SK-N-SH (cell line): ENCODE data around the gene GOPC. TPM values are rescaled to one million over a fixed set of nuclear protein-coding genes. Genes with fewer than 3 reads are reported as not detected.

Experiments used
- CTCF ChIA-PET: fragments of 300-600, 350-600 bp; formaldehyde crosslinking; extraction: SDS; loops from one replicate; lab custom pipeline; 2021; lab: Yijun Ruan, JAX
- POLR2A ChIA-PET: fragments of 350-600 bp; sonication (Branson Sonifier 250); formaldehyde crosslinking; extraction: SDS; loops from one replicate; lab custom pipeline; 2020; ENCODE audit warnings: antibody characterized with exemption, inconsistent platforms; lab: Yijun Ruan, JAX
- DNase-seq: peaks from one replicate; pipeline ENCODE4 v3.0.0; 2012
- H2AFZ ChIP-seq: fragments of 200-600 bp; sonication (generic); 2 replicates; pipeline ENCODE4 v1.8.1; 2016; ENCODE audit warnings: antibody characterized with exemption, mild to moderate bottlenecking, low read depth
- H3F3A ChIP-seq: fragments of 200-600 bp; sonication (generic); replicated peaks from 2 replicates; pipeline ENCODE3; 2016; ENCODE audit warnings: antibody characterized with exemption, mild to moderate bottlenecking; ENCODE audit not compliant: insufficient read depth
- H3K27ac ChIP-seq, 2 experiments: fragments of 200-500 bp in 1 of 2; fragments of 200-600 bp in 1 of 2; sonication (Bioruptor generic) in 1 of 2; sonication (generic), shearing (Covaris generic) in 1 of 2; 2 replicates each; pipeline versions ENCODE4 v1.5.1 to v1.6.1; 2014 to 2016; ENCODE audit warnings: low read depth in 2 of 2, inconsistent platforms in 1 of 2, low read length in 1 of 2, mild to moderate bottlenecking in 1 of 2, mixed read lengths in 1 of 2
- H3K27me3 ChIP-seq: fragments of 200-600 bp; sonication (generic), shearing (Covaris generic); 2 replicates; pipeline ENCODE4 v1.6.1; 2016; ENCODE audit warnings: mixed run types; ENCODE audit not compliant: insufficient read depth
- H3K36me3 ChIP-seq, 2 experiments: fragments of 200-500 bp in 1 of 2; fragments of 200-600 bp in 1 of 2; sonication (Bioruptor generic) in 1 of 2; sonication (generic) in 1 of 2; replicated peaks in 1 of 2; 2 replicates each; pipeline versions ENCODE3 to v1.5.1; 2014 to 2016; ENCODE audit warnings: low read length in 1 of 2, mild to moderate bottlenecking in 1 of 2; ENCODE audit not compliant: insufficient read depth in 2 of 2, control insufficient read depth in 1 of 2
- H3K4me1 ChIP-seq, 2 experiments: fragments of 200-500 bp in 1 of 2; fragments of 200-600 bp in 1 of 2; sonication (Bioruptor generic) in 1 of 2; sonication (generic), shearing (Covaris generic) in 1 of 2; 2 replicates each; pipeline versions ENCODE4 v1.5.1 to v1.6.1; 2014 to 2016; ENCODE audit warnings: low read depth in 1 of 2, low read length in 1 of 2, mixed run types in 1 of 2; ENCODE audit not compliant: insufficient read depth in 2 of 2, control insufficient read depth in 1 of 2
- H3K4me2 ChIP-seq: fragments of 200-600 bp; sonication (generic), shearing (Covaris generic); 2 replicates; pipeline ENCODE4 v1.6.1; 2017; ENCODE audit warnings: mixed run types
- H3K4me3 ChIP-seq, 2 experiments: fragments of 200-500 bp in 1 of 2; fragments of 200-600 bp in 1 of 2; sonication (Bioruptor generic) in 1 of 2; sonication (generic), shearing (Covaris generic) in 1 of 2; 2 replicates each; pipeline versions ENCODE4 v1.5.1 to v1.8.1; 2014 to 2016; ENCODE audit warnings: low read depth in 2 of 2, inconsistent platforms in 1 of 2, low read length in 1 of 2, mild to moderate bottlenecking in 1 of 2, mixed read lengths in 1 of 2, moderate library complexity in 1 of 2
- H3K79me2 ChIP-seq: fragments of 200-600 bp; sonication (generic); 2 replicates; pipeline ENCODE4 v1.8.1; 2017; ENCODE audit warnings: mild to moderate bottlenecking; ENCODE audit not compliant: insufficient read depth
- H3K9ac ChIP-seq: fragments of 200-600 bp; sonication (generic); 2 replicates; pipeline ENCODE4 v1.6.1; 2017; ENCODE audit warnings: mixed run types
- H3K9me2 ChIP-seq: fragments of 200-600 bp; sonication (generic); 2 replicates; pipeline ENCODE4 v1.6.1; 2017; ENCODE audit warnings: mixed run types
- H3K9me3 ChIP-seq: fragments of 200-600 bp; sonication (generic); 2 replicates; pipeline ENCODE4 v1.6.1; 2017; ENCODE audit warnings: mixed run types, mild to moderate bottlenecking, moderate library complexity
- H4K20me1 ChIP-seq: fragments of 200-600 bp; sonication (generic); 2 replicates; pipeline ENCODE4 v1.6.1; 2017; ENCODE audit warnings: mild to moderate bottlenecking, mixed run types; ENCODE audit not compliant: insufficient read depth
- CHD2 ChIP-seq: fragments of 150-350 bp; IDR thresholded peaks from 2 replicates; pipeline ENCODE4 v1.6.1; 2018; ENCODE audit warnings: low read length; ENCODE audit not compliant: partially characterized antibody
- CTCF ChIP-seq: fragments of 200-600 bp; sonication (generic); IDR thresholded peaks from 2 replicates; pipeline ENCODE4 v1.6.1; 2017; ENCODE audit warnings: antibody characterized with exemption, mild to moderate bottlenecking, moderate library complexity
- EP300 ChIP-seq, 2 experiments: IDR thresholded peaks; 2 replicates each; pipeline versions ENCODE4 v1.4.0 to v1.6.1; 2012; ENCODE audit warnings: borderline replicate concordance in 1 of 2, low read depth in 1 of 2, low read length in 1 of 2
- FOSL2 ChIP-seq: IDR thresholded peaks from 2 replicates; pipeline ENCODE4 v1.4.0; 2012; ENCODE audit warnings: low read depth, mild to moderate bottlenecking, moderate library complexity, borderline replicate concordance
- GABPA ChIP-seq: IDR thresholded peaks from 2 replicates; pipeline ENCODE4 v1.4.0; 2012; ENCODE audit warnings: low read depth, mild to moderate bottlenecking
- IRF3 ChIP-seq: fragments of 150-350 bp; IDR thresholded peaks from 2 replicates; pipeline ENCODE4 v1.6.1; 2016; ENCODE audit warnings: mild to moderate bottlenecking, low read depth, low read length
- MAX ChIP-seq: IDR thresholded peaks from 2 replicates; pipeline ENCODE4 v1.4.0; 2012; ENCODE audit warnings: low read depth
- MEF2A ChIP-seq: IDR thresholded peaks from 2 replicates; pipeline ENCODE4 v1.4.0; 2012; ENCODE audit warnings: low read depth, borderline replicate concordance
- MXI1 ChIP-seq: IDR thresholded peaks from 2 replicates; pipeline ENCODE4 v1.6.1; 2012; ENCODE audit warnings: mild to moderate bottlenecking, low read depth, low read length, improper control_type of control experiment
- NFIC ChIP-seq: IDR thresholded peaks from 2 replicates; pipeline ENCODE4 v1.4.0; 2012; ENCODE audit warnings: borderline replicate concordance
- RAD21 ChIP-seq: IDR thresholded peaks from 2 replicates; pipeline ENCODE4 v1.6.1; 2012; ENCODE audit warnings: mild to moderate bottlenecking, low read length
- REST ChIP-seq: IDR thresholded peaks from 2 replicates; pipeline ENCODE4 v1.6.1; 2012; ENCODE audit warnings: mild to moderate bottlenecking, low read depth, low read length, moderate library complexity
- RXRA ChIP-seq: IDR thresholded peaks from 2 replicates; pipeline ENCODE4 v1.4.0; 2012; ENCODE audit warnings: low read depth, mild to moderate bottlenecking, borderline replicate concordance
- SIN3A ChIP-seq: IDR thresholded peaks from 2 replicates; pipeline ENCODE4 v1.6.1; 2012; ENCODE audit warnings: low read depth, mild to moderate bottlenecking, low read length, moderate library complexity, borderline replicate concordance
- TAF1 ChIP-seq: IDR thresholded peaks from 2 replicates; pipeline ENCODE4 v1.6.1; 2012; ENCODE audit warnings: low read depth, mild to moderate bottlenecking, low read length, moderate library complexity, borderline replicate concordance
- TCF12 ChIP-seq: IDR thresholded peaks from 2 replicates; pipeline ENCODE4 v1.4.0; 2012
- YY1 ChIP-seq: IDR thresholded peaks from 2 replicates; pipeline ENCODE4 v1.4.0; 2012; ENCODE audit warnings: low read depth, mild to moderate bottlenecking
- ZBTB33 ChIP-seq: IDR thresholded peaks from 2 replicates; pipeline ENCODE4 v1.4.0; 2012; ENCODE audit warnings: low read depth, borderline replicate concordance
- WGBS: methylation state at CpG from one replicate; pipeline ENCODE4 v1.1.6; 2017; ENCODE audit warnings: low lambda C conversion rate; 5-methylcytosine and 5-hydroxymethylcytosine counted together
- polyA plus RNA-seq, 3 experiments: library from polyadenylated mRNA; depleted of rRNA; stranded (reverse); fragments of >200 nt; gene quantifications; 2 replicates each; pipeline ENCODE4 v1.2.3, GENCODE V29; 2012

Gene GOPC
- polyA plus RNA-seq, 1 of the 3 experiments (the other 2 are of a cell fraction), result 20.8 TPM

GRCh38 chr6:117568831-117569410, 33.4 kb downstream of the GOPC start:
- no peak for DNase-seq
- Histone ChIP-seq H3K9ac (no peak overlapping the region), H3K9me3 (no peaks in the 10 kb centered on the region), H3K4me2 (no peak overlapping the region), H3K27me3 (no peaks in the 10 kb centered on the region), H3K27ac (no peak overlapping the region), H3K9me2 (no peaks in the 10 kb centered on the region), H3K4me3 (no peak overlapping the region)
- ChIA-PET POLR2A (no interaction called here), CTCF (interaction anchor here (0.7 to 1.8 kb wide), 5 partner anchors 9 to 119 kb away, joined by 3 to 7 read pairs (median 3); no protein-coding TSS in a partner anchor)
- TF ChIP-seq EP300 (IDR thresholded peaks at IDR 0.05; ENCODE audit: borderline replicate concordance in 1 of 2, low read depth in 1 of 2, low read length in 1 of 2) (no peak), SIN3A (no peak), CHD2 (no peak), TAF1 (no peak), RXRA (no peak)
- TF ChIP-seq, all 33 proteins: peak for 0
- peaks cover 4% of the 10 kb centered on the region for H3K79me2 ChIP-seq
- 62% methylated on average over 1 of the region's 1 CpG for WGBS
- no peaks in the 10 kb centered on the region for H4K20me1 ChIP-seq
- no peaks in the 10 kb centered on the region for H3K4me1 ChIP-seq
- peaks cover 87 to 91% of the 10 kb centered on the region in 2 experiments for H3K36me3 ChIP-seq
- no peak overlapping the region for H2AFZ ChIP-seq
- peaks cover 16% of the 10 kb centered on the region for H3F3A ChIP-seq

GRCh38 chr6:117568247-117568646, 34.1 kb downstream of the GOPC start:
- H3K9me2 ChIP-seq, result no peaks in the 10 kb centered on the region
- TF ChIP-seq CTCF (no peak), RAD21 (no peak), CHD2 (no peak), YY1 (no peak), GABPA (no peak), REST (no peak), FOSL2 (no peak), IRF3 (no peak), TAF1 (no peak), NFIC (no peak), ZBTB33 (no peak), MEF2A (no peak), TCF12 (no peak), MXI1 (no peak), MAX (no peak)
- POLR2A ChIA-PET, result no interaction called here
- no peaks in the 10 kb centered on the region for H4K20me1 ChIP-seq
- H3F3A ChIP-seq, result peaks cover 16% of the 10 kb centered on the region
- 100% methylated on average over 2 of the region's 2 CpGs for WGBS
- no peak overlapping the region for H3K27ac ChIP-seq
- H3K4me3 ChIP-seq, result no peak overlapping the region
- H3K9me3 ChIP-seq, result no peaks in the 10 kb centered on the region
- DNase-seq, result no peak
- no peak overlapping the region for H3K9ac ChIP-seq
- H3K4me1 ChIP-seq, result no peaks in the 10 kb centered on the region
- no peak overlapping the region for H3K4me2 ChIP-seq
- peaks cover 4% of the 10 kb centered on the region for H3K79me2 ChIP-seq
- CTCF ChIA-PET, result interaction anchor here (1.7 to 4.3 kb wide), 3 partner anchors 12 to 118 kb away, joined by 5 to 18 read pairs (median 7); no protein-coding TSS in a partner anchor
- H2AFZ ChIP-seq, result no peak overlapping the region
- H3K36me3 ChIP-seq, result peaks cover 86 to 87% of the 10 kb centered on the region in 2 experiments
- H3K27me3 ChIP-seq, result no peaks in the 10 kb centered on the region
